Lower lobe of right lung (tissue), 2 donors: ENCODE measurements around the gene TOM1L2. TPM values are rescaled to one million over a fixed set of nuclear protein-coding genes. Genes with fewer than 3 reads are reported as not detected.

Source experiments
- ATAC-seq, 2 donors: fragments of 200-7000 bp; cut with Tn5 transposase; one replicate each; pipeline ENCODE4 v1.9.1; 2020 to 2022; ENCODE audit warnings: mild to moderate bottlenecking in 2 of 2, moderate library complexity in 2 of 2
- DNase-seq: peaks from one replicate; pipeline ENCODE4 v3.0.0-alpha.2; 2020
- H3K27ac ChIP-seq: fragments of 200-600 bp; one replicate; pipeline ENCODE4 v1.8.0; 2022
- H3K27me3 ChIP-seq: fragments of 200-600 bp; one replicate; pipeline ENCODE4 v1.8.0; 2022; ENCODE audit warnings: low read depth
- H3K36me3 ChIP-seq: fragments of 200-600 bp; one replicate; pipeline ENCODE4 v1.8.0; 2022; ENCODE audit warnings: mild to moderate bottlenecking
- H3K4me1 ChIP-seq: fragments of 200-600 bp; one replicate; pipeline ENCODE4 v1.8.0; 2022
- H3K4me3 ChIP-seq: fragments of 200-600 bp; one replicate; pipeline ENCODE4 v1.8.0; 2022; ENCODE audit warnings: mild to moderate bottlenecking
- H3K9me3 ChIP-seq: fragments of 200-600 bp; one replicate; pipeline ENCODE4 v1.8.0; 2022
- intact Hi-C: fragments of 100-400 bp; cut with DNase I; formaldehyde crosslinking; loops from one replicate; pipeline ENCODE4 v1.11.0; 2022
- total RNA-seq: library from RNA; stranded (reverse); fragmentation: NEBNext Ultra II Directional; extraction: Animal tissue kit (Norgen Biotek cat#: 25700); gene quantifications from one replicate; pipeline ENCODE4 v1.2.1, GENCODE V29; 2021
- TF ChIP-seq, protein P1 (sequence below): fragments of 200-600 bp; IDR thresholded peaks from one replicate; pipeline ENCODE4 v1.8.0; 2022; ENCODE audit warnings: antibody characterized with exemption, mild to moderate bottlenecking
- donor health status: DM: no; HTN: yes; CAD: no; lungs with severe emphysema.

Gene TOM1L2
- total RNA-seq, 1 donor from 2014 or later: 63.4 TPM

DNA sequence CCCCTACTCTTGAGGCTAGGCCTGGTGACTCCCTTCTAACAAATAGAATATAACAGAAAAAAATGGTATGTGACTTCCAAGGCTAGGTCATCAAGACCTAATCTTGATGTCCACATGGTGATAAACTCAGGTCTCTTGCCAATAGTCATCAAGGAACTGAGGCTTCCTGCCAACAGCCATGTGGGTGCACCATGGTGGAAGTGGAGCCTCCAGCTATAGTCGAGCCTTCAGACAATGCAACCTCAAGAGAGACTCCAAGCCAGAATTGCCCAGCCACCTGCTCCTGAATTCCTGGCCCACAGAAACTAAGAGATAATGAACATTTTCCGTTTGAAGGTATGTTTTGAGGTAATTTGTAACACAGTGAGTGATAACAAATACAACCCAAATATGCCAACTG lies 79.5 kb downstream of the TOM1L2 start:
- intact Hi-C loops: no loop called here
- Histone ChIP-seq H3K36me3 (peaks cover 60% of the 10 kb centered on the region), H3K4me1 (peaks cover 11% of the 10 kb centered on the region), H3K27ac (no peak overlapping the region), H3K27me3 (no peaks in the 10 kb centered on the region), H3K4me3 (no peak overlapping the region), H3K9me3 (no peaks in the 10 kb centered on the region)
- TF ChIP-seq, protein P1, sequence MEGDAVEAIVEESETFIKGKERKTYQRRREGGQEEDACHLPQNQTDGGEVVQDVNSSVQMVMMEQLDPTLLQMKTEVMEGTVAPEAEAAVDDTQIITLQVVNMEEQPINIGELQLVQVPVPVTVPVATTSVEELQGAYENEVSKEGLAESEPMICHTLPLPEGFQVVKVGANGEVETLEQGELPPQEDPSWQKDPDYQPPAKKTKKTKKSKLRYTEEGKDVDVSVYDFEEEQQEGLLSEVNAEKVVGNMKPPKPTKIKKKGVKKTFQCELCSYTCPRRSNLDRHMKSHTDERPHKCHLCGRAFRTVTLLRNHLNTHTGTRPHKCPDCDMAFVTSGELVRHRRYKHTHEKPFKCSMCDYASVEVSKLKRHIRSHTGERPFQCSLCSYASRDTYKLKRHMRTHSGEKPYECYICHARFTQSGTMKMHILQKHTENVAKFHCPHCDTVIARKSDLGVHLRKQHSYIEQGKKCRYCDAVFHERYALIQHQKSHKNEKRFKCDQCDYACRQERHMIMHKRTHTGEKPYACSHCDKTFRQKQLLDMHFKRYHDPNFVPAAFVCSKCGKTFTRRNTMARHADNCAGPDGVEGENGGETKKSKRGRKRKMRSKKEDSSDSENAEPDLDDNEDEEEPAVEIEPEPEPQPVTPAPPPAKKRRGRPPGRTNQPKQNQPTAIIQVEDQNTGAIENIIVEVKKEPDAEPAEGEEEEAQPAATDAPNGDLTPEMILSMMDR: no peak
- DNase-seq (no peak), ATAC-seq (no peak)

GRCh38 chr17:17892009-17892408 lies 80.2 kb downstream of the TOM1L2 start:
- DNase-seq (no peak), ATAC-seq (no peak)
- Histone ChIP-seq H3K4me3 (no peak overlapping the region), H3K4me1 (peaks cover 11% of the 10 kb centered on the region), H3K9me3 (no peaks in the 10 kb centered on the region), H3K27ac (no peak overlapping the region), H3K27me3 (no peaks in the 10 kb centered on the region), H3K36me3 (peaks cover 60% of the 10 kb centered on the region)
- intact Hi-C loops: no loop called here
- TF ChIP-seq, protein P1: no peak

GRCh38 chr17:17890773-17891759 lies 81.1 kb downstream of the TOM1L2 start:
- no peaks in the 10 kb centered on the region for H3K9me3 ChIP-seq
- H3K36me3 ChIP-seq: peaks cover 58% of the 10 kb centered on the region
- no peaks in the 10 kb centered on the region for H3K27me3 ChIP-seq
- H3K4me1 ChIP-seq: peaks cover 18% of the 10 kb centered on the region
- H3K4me3 ChIP-seq: no peak overlapping the region
- DNase-seq (peak; percentile 69), ATAC-seq (peak; percentile 89 to 94)
- intact Hi-C loops: no loop called here
- peak overlapping the region; percentile 9 for H3K27ac ChIP-seq
- TF ChIP-seq, protein P1: peak; percentile 75

GRCh38 chr17:17889922-17890321 lies 82.3 kb downstream of the TOM1L2 start:
- Histone ChIP-seq H3K9me3 (no peaks in the 10 kb centered on the region), H3K36me3 (peaks cover 51% of the 10 kb centered on the region), H3K4me1 (peaks cover 18% of the 10 kb centered on the region), H3K4me3 (no peak overlapping the region), H3K27ac (no peak overlapping the region), H3K27me3 (no peaks in the 10 kb centered on the region)
- no peak for DNase-seq
- intact Hi-C loops: no loop called here
- no peak for ATAC-seq
- TF ChIP-seq, protein P1: no peak

GRCh38 chr17:17888821-17889220 lies 83.4 kb downstream of the TOM1L2 start:
- Histone ChIP-seq H3K4me1 (peaks cover 18% of the 10 kb centered on the region), H3K27me3 (no peaks in the 10 kb centered on the region), H3K27ac (no peak overlapping the region), H3K9me3 (no peaks in the 10 kb centered on the region), H3K36me3 (peaks cover 52% of the 10 kb centered on the region), H3K4me3 (no peak overlapping the region)
- intact Hi-C loops: no loop called here
- ATAC-seq (no peak), DNase-seq (no peak)
- TF ChIP-seq, protein P1: no peak
